Psoas muscle (tissue), 8 donors: ENCODE measurements around the gene RNF123. TPM values are rescaled to one million over a fixed set of nuclear protein-coding genes. Genes with fewer than 3 reads are reported as not detected.

Experiments used
- ATAC-seq, 4 donors: fragments of 200-7000 bp; cut with Tn5 transposase; one replicate each; pipeline ENCODE4 v1.9.1; 2020; ENCODE audit warnings: moderate library complexity in 3 of 4, mild to moderate bottlenecking in 2 of 4
- DNase-seq, 2 donors: peaks; one replicate each; pipeline ENCODE4 v3.0.0-alpha.2; 2020
- H3K27ac ChIP-seq: fragments of 200-600 bp; one replicate; pipeline ENCODE4 v1.8.0; 2022
- H3K27me3 ChIP-seq, 3 donors: fragments of 200-600 bp in 1 of 3; one replicate each; pipeline versions ENCODE4 v1.6.1 to v1.8.0; 2013 to 2022; ENCODE audit warnings: low read length in 2 of 3, mild to moderate bottlenecking in 2 of 3, moderate library complexity in 1 of 3; ENCODE audit not compliant: insufficient read depth in 3 of 3
- H3K36me3 ChIP-seq, 2 donors: fragments of 200-600 bp in 1 of 2; one replicate each; pipeline versions ENCODE4 v1.6.1 to v1.8.0; 2013 to 2022; ENCODE audit warnings: low read depth in 1 of 2, mild to moderate bottlenecking in 1 of 2, moderate library complexity in 1 of 2; ENCODE audit not compliant: insufficient read depth in 1 of 2
- H3K4me1 ChIP-seq: fragments of 200-600 bp; one replicate; pipeline ENCODE4 v1.8.0; 2022
- H3K4me3 ChIP-seq: fragments of 200-600 bp; one replicate; pipeline ENCODE4 v1.8.0; 2022; ENCODE audit warnings: mild to moderate bottlenecking
- H3K9me3 ChIP-seq: fragments of 200-600 bp; one replicate; pipeline ENCODE4 v1.8.0; 2022
- WGBS, 3 donors: extraction: QIAGEN DNeasy Blood & Tissue Kit; methylation state at CpG; one replicate each; pipeline versions ENCODE4 v1.1.6 to v1.1.7; 2013; 5-methylcytosine and 5-hydroxymethylcytosine counted together
- intact Hi-C, 2 donors: fragments of 100-400 bp; cut with DNase I; formaldehyde crosslinking; loops; one replicate each; pipeline versions ENCODE4 v1.11.0 to v1.14.2; 2022
- polyA plus RNA-seq, 3 donors: library from polyadenylated mRNA; stranded (reverse); fragments of 200-250 nt; gene quantifications; one replicate each; pipeline ENCODE4 v1.2.3, GENCODE V29; 2013
- total RNA-seq, 4 donors: library from RNA; stranded (reverse); fragmentation: NEBNext Ultra II Directional in 2 of 4; extraction: Animal tissue kit (Norgen Biotek cat#: 25700) in 2 of 4; gene quantifications; one replicate each; pipeline versions ENCODE4 v1.2.1 to v1.2.4, GENCODE V29; 2021 to 2023
- TF ChIP-seq, protein P1 (sequence below): fragments of 200-600 bp; IDR thresholded peaks from one replicate; pipeline ENCODE4 v1.8.0; 2022; ENCODE audit warnings: antibody characterized with exemption
- donor health status: healthy with polysubstance abuse.
- donor health status: DM: no; HTN: no; CAD: no; lungs with moderate emphysema.
- donor health status: Bipolar disorder and iron deficiency.
- donor health status: healthy.
- donor health status: DM: yes; HTN: yes; CAD: no.
- donor health status: DM: no; HTN: no; CAD: no.
- donor health status: DM: no; HTN: no; CAD: no.
- donor health status: DM: yes; HTN: yes; CAD: no.

RNF123 gene
- total and polyA plus RNA-seq, 7 donors: 36.1 to 170 (median 105) TPM

GRCh38 chr3:49671291-49672288 is 17.8 kb upstream of the RNF123 start:
- H3K27ac ChIP-seq: peak overlapping the region; percentile 5
- peaks cover 7 to 13% of the 10 kb centered on the region in 2 donors for H3K36me3 ChIP-seq
- no peak overlapping the region for H3K4me3 ChIP-seq
- 41 to 47% (median 46%) methylated on average over 11 of the region's 11 CpGs for WGBS, 3 donors
- peak; percentile 24 to 48 (median 40) for ATAC-seq
- H3K9me3 ChIP-seq: no peaks in the 10 kb centered on the region
- H3K4me1 ChIP-seq: peaks cover 20% of the 10 kb centered on the region
- TF ChIP-seq, protein P1, sequence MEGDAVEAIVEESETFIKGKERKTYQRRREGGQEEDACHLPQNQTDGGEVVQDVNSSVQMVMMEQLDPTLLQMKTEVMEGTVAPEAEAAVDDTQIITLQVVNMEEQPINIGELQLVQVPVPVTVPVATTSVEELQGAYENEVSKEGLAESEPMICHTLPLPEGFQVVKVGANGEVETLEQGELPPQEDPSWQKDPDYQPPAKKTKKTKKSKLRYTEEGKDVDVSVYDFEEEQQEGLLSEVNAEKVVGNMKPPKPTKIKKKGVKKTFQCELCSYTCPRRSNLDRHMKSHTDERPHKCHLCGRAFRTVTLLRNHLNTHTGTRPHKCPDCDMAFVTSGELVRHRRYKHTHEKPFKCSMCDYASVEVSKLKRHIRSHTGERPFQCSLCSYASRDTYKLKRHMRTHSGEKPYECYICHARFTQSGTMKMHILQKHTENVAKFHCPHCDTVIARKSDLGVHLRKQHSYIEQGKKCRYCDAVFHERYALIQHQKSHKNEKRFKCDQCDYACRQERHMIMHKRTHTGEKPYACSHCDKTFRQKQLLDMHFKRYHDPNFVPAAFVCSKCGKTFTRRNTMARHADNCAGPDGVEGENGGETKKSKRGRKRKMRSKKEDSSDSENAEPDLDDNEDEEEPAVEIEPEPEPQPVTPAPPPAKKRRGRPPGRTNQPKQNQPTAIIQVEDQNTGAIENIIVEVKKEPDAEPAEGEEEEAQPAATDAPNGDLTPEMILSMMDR: peak; percentile 77
- H3K27me3 ChIP-seq: no peaks in the 10 kb centered on the region
- DNase-seq: peak; percentile 59 to 82
- intact Hi-C loops: loop anchor here in 1 of 2 donors (2.0 kb wide), 1 partner anchor 131 kb away; no protein-coding TSS in a partner anchor

DNA sequence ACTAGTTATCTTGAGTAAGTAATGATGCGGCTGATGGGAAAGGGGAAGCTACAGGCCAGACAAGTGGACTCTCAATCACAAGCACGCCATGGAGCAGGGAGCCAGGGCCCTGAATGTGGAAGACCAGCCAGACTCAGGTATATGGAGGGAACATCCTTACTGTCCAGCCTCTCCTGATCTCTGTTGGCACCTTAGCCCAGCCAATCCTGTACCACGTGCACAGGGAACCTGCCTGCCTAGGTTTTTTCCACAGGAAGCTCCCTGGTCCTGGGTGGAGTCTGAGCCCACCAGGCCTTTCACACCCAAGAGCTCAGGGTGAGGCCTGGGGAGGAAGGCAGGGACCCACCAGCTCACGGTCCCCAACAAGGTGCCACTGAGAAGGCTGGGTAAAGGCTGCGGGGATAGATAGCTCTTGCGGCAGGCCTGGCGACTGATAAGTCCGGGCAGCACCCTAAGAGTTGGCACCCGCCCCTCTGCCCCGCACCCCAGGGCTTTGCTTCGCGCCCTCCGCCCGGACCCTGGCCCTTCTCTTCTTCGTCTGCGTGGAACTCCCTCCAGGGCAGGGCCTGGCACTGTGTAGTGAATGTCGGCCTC is 16.1 kb upstream of the RNF123 start:
- peak overlapping the region; percentile 95 for H3K27ac ChIP-seq
- peak overlapping the region; percentile 86 for H3K4me3 ChIP-seq
- H3K27me3 ChIP-seq: no peaks in the 10 kb centered on the region
- WGBS, 3 donors: 20 to 39% (median 29%) methylated on average over 14 to 17 of the region's 17 CpGs
- H3K36me3 ChIP-seq: peaks cover 8 to 30% of the 10 kb centered on the region in 2 donors
- TF ChIP-seq, protein P1: no peak
- intact Hi-C loops: no loop called here
- peaks cover 20% of the 10 kb centered on the region for H3K4me1 ChIP-seq
- DNase-seq (no peak), ATAC-seq (peak in 1 of 4 donors; percentile 0)
- H3K9me3 ChIP-seq: no peaks in the 10 kb centered on the region

DNA sequence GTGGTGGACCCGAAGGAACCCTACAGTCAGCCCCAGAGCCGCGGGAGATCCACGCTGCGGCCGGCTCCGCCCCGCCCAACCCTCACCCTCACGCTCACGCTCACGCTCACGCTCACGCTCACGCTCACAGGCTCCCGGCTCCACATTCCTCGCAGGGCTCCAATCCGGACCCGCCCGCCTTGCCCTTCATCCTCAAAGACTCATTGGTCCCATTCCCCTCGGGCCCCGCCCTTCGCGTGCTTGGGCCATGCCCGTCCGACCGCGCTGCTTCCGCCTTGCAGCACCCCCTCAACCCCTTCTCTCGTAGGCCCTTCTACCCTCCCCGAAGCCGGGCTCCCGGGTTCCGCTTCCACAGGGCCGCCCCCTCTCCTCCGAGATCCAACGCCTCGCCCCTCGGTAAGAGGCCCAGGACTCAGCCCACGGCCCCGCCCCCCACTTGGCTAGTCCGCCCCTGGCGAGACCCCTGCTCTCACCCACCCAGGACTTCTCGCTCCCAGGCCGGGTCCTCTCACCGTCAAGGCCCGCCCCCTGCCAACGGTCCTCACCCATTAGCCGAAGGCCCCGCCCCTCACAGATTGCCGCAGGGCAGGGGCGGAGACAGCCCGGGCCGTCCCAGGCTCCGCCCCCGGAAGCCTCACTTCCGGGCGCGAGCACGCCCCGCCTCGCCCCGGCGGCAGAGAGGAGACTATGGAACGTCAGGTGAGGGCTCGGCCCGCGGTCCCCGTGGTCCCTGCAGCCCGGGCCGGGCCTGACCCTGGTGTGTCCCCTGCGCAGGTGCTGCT is 15.5 kb upstream of the RNF123 start, which contains the start of gene APEH:
APEH (plus strand) TSS at position 637 of the 782 bp plus-strand sequence; CDS start at position 688, 51 bp downstream.
- Histone ChIP-seq H3K27ac (peak within 1 kb of the TSS; percentile 95), H3K36me3 (peaks cover 10 to 37% of the 10 kb centered on the region in 2 donors), H3K4me1 (peaks cover 20% of the 10 kb centered on the region), H3K27me3 (no peaks in the 10 kb centered on the region), H3K4me3 (peak within 1 kb of the TSS; percentile 86), H3K9me3 (no peaks in the 10 kb centered on the region)
- 0 to 2% (median 0%) methylated on average over 63 to 71 of the region's 71 CpGs for WGBS, 3 donors
- DNase-seq: peak; percentile 98 to 99
- intact Hi-C loops: no loop called here
- TF ChIP-seq, protein P1: no peak
- peak; percentile 91 to 93 (median 92) for ATAC-seq

GRCh38 chr3:49674497-49674983 is 14.8 kb upstream of the RNF123 start:
- TF ChIP-seq, protein P1: no peak
- Histone ChIP-seq H3K9me3 (no peaks in the 10 kb centered on the region), H3K4me3 (peak overlapping the region; percentile 86), H3K4me1 (peaks cover 20% of the 10 kb centered on the region), H3K27ac (peak overlapping the region; percentile 95), H3K36me3 (peaks cover 10 to 43% of the 10 kb centered on the region in 2 donors), H3K27me3 (no peaks in the 10 kb centered on the region)
- no peak for DNase-seq
- WGBS, 3 donors: 6 to 14% (median 7%) methylated on average over 34 of the region's 34 CpGs
- intact Hi-C loops: no loop called here
- ATAC-seq: peak; percentile 22 to 33 (median 26)
